GM12878 (cell line): ENCODE measurements around the gene EFCC1.

Source experiments
- CREM ChIP-seq: IDR thresholded peaks from 2 replicates; pipeline ENCODE4 v1.6.1; 2014; ENCODE audit warnings: antibody characterized with exemption, low read depth
- CTCF ChIP-seq, 3 experiments: IDR thresholded peaks in 2 of 3; conservative IDR thresholded peaks in 1 of 3; 2 replicates each; pipeline ENCODE4 v1.5.1; 2011; ENCODE audit warnings: low read depth in 3 of 3, low read length in 3 of 3, mild to moderate bottlenecking in 3 of 3, control low read depth in 2 of 3, moderate library complexity in 2 of 3, inconsistent platforms in 1 of 3, mixed read lengths in 1 of 3; ENCODE audit not compliant: control insufficient read depth in 2 of 3, insufficient read depth in 1 of 3; ENCODE audit errors: extremely low read depth in 1 of 3
- EED ChIP-seq: sonication (generic); IDR thresholded peaks from 2 replicates; pipeline ENCODE4 v1.6.1; 2016; ENCODE audit warnings: antibody characterized with exemption, low read depth
- POLR2A ChIP-seq: IDR thresholded peaks from 2 replicates; pipeline ENCODE4 v1.6.1; 2011; ENCODE audit warnings: low read depth, mild to moderate bottlenecking, low read length

GRCh38 chr3:128996200-128996599 lies 4.9 kb upstream of the EFCC1 start:
- TF ChIP-seq CTCF (IDR thresholded peaks at IDR 0.05 in 2 of 3, conservative IDR thresholded peaks at IDR 0.05 in 1 of 3; ENCODE audit: control insufficient read depth in 2 of 3, extremely low read depth in 1 of 3, insufficient read depth in 1 of 3, low read depth in 3 of 3, low read length in 3 of 3): no peak
- TF ChIP-seq EED: no peak
- TF ChIP-seq CREM: no peak
- TF ChIP-seq POLR2A: no peak
